Activated B cell treated with CpG ODN at 0.5 μM for 24 hours (primary cell): ENCODE results near the gene NDUFAB1. TPM values are rescaled to one million over a fixed set of nuclear protein-coding genes. Genes with fewer than 3 reads are reported as not detected.
"Not testable (repeated sequence)": the region's sequence is repeated elsewhere in the genome, so short reads cannot be mapped to it uniquely, and the experiment has no call there.

Source experiments
- ATAC-seq: fragments of 200-7000 bp; cut with Tn5 transposase; one replicate; pipeline ENCODE4 v1.10.0; 2021; ENCODE audit warnings: low read depth, mild to moderate bottlenecking, moderate library complexity
- CTCF ChIA-PET: fragments of 350-600 bp; sonication (Branson Sonifier 250); formaldehyde crosslinking; loops from one replicate; lab custom pipeline; 2021; ENCODE audit warnings: antibody characterized with exemption; lab: Charles Lee
- POLR2A ChIA-PET: fragments of 350-600 bp; sonication (Branson Sonifier 250); formaldehyde crosslinking; loops from one replicate; lab custom pipeline; 2021; ENCODE audit warnings: antibody characterized with exemption; lab: Charles Lee
- DNase-seq: peaks from one replicate; pipeline ENCODE4 v3.0.0; 2022
- H3K27ac Mint-ChIP-seq: one replicate; pipeline ENCODE4 v1.8.0; 2020; ENCODE audit warnings: mixed read lengths
- H3K27me3 Mint-ChIP-seq: one replicate; pipeline ENCODE4 v1.8.0; 2021; ENCODE audit warnings: mixed read lengths
- H3K36me3 Mint-ChIP-seq: one replicate; pipeline ENCODE4 v1.8.0; 2021; ENCODE audit warnings: low read depth, mixed read lengths
- H3K4me1 Mint-ChIP-seq: one replicate; pipeline ENCODE4 v1.8.0; 2021; ENCODE audit warnings: mixed read lengths
- H3K4me3 Mint-ChIP-seq: one replicate; pipeline ENCODE4 v1.8.0; 2020; ENCODE audit warnings: mild to moderate bottlenecking, mixed read lengths
- H3K9me3 Mint-ChIP-seq: one replicate; pipeline ENCODE4 v1.8.0; 2020; ENCODE audit warnings: mixed read lengths
- CTCF ChIP-seq: fragments of 200-600 bp; IDR thresholded peaks from one replicate; pipeline ENCODE4 v1.8.0; 2022; ENCODE audit warnings: antibody characterized with exemption, mild to moderate bottlenecking
- intact Hi-C: fragments of 100-400 bp; cut with micrococcal nuclease; formaldehyde crosslinking; loops from one replicate; pipeline ENCODE4 v1.15.1; 2024
- total RNA-seq: library from RNA; stranded (reverse); gene quantifications from 2 replicates; pipeline ENCODE4 v1.2.3, GENCODE V29; 2022

NDUFAB1 gene
- total RNA-seq, 1 donor from 2014 or later: 68.4 TPM

GRCh38 chr16:23556881-23557778 lies 39.0 kb downstream of the NDUFAB1 start, which contains the start of the genes EARS2 and UBFD1:
Gene EARS2, minus strand, starts transcription at chr16:23557350. Its CDS starts 7 bp downstream, at chr16:23557343.
Gene UBFD1, plus strand, starts transcription at chr16:23557727. Its CDS starts 16 bp downstream, at chr16:23557743.
- H3K4me1 Mint-ChIP-seq: peaks cover 30% of the 10 kb centered on the region
- H3K27me3 Mint-ChIP-seq: no peaks in the 10 kb centered on the region
- H3K27ac Mint-ChIP-seq: peak within 1 kb of the TSS; percentile 89
- DNase-seq (peak; percentile 98), ATAC-seq (peak; percentile 89)
- POLR2A ChIA-PET: interaction anchor here (0.5 to 2.1 kb wide), 12 partner anchors 13 to 1604 kb away, joined by 3 to 15 read pairs (median 6); partner anchors contain the start of genes GGA2, NDUFAB1 and UQCRC2
- intact Hi-C loops: loop anchor here (1.0 to 2.0 kb wide), 8 partner anchors 39 to 982 kb away; partner anchors contain the start of genes COG7, DCTN5, NDUFAB1 and PALB2
- H3K9me3 Mint-ChIP-seq: no peaks in the 10 kb centered on the region
- CTCF ChIA-PET: interaction anchor here (0.8 to 2.8 kb wide), 6 partner anchors 14 to 121 kb away, joined by 3 to 28 read pairs (median 4); partner anchors contain the start of gene NDUFAB1
- peak within 1 kb of the TSS; percentile 93 for H3K4me3 Mint-ChIP-seq
- H3K36me3 Mint-ChIP-seq: peaks cover 35% of the 10 kb centered on the region
- TF ChIP-seq CTCF: no peak

GRCh38 chr16:23554536-23554935 lies 41.6 kb downstream of the NDUFAB1 start:
- Mint-ChIP-seq H3K27ac (no peak overlapping the region), H3K4me1 (peaks cover 27% of the 10 kb centered on the region), H3K36me3 (peaks cover 41% of the 10 kb centered on the region), H3K27me3 (no peaks in the 10 kb centered on the region), H3K9me3 (no peaks in the 10 kb centered on the region), H3K4me3 (no peak overlapping the region)
- DNase-seq: no peak
- intact Hi-C loops: no loop called here
- POLR2A ChIA-PET: no interaction called here
- TF ChIP-seq CTCF: no peak
- ATAC-seq: no peak
- CTCF ChIA-PET: interaction anchor here (1.0 kb wide), 1 partner anchor 42 kb away, joined by 4 read pairs; no protein-coding TSS in a partner anchor

GRCh38 chr16:23552161-23552560 lies 44.0 kb downstream of the NDUFAB1 start:
- no peak overlapping the region for H3K27ac Mint-ChIP-seq
- H3K4me3 Mint-ChIP-seq: no peak overlapping the region
- ATAC-seq: no peak
- ChIA-PET POLR2A (no interaction called here), CTCF (no interaction called here)
- H3K36me3 Mint-ChIP-seq: peaks cover 54% of the 10 kb centered on the region
- no peak for TF ChIP-seq CTCF
- no peak for DNase-seq
- no peaks in the 10 kb centered on the region for H3K9me3 Mint-ChIP-seq
- intact Hi-C loops: no loop called here
- peaks cover 12% of the 10 kb centered on the region for H3K4me1 Mint-ChIP-seq
- no peaks in the 10 kb centered on the region for H3K27me3 Mint-ChIP-seq

GRCh38 chr16:23549938-23550337 lies 46.2 kb downstream of the NDUFAB1 start:
- DNase-seq: no peak
- POLR2A ChIA-PET: interaction anchor here (0.7 kb wide), 1 partner anchor 20 kb away, joined by 8 read pairs; no protein-coding TSS in a partner anchor
- intact Hi-C loops: no loop called here
- Mint-ChIP-seq H3K36me3 (peaks cover 70% of the 10 kb centered on the region), H3K4me3 (no peak overlapping the region), H3K4me1 (no peaks in the 10 kb centered on the region), H3K9me3 (no peaks in the 10 kb centered on the region), H3K27me3 (no peaks in the 10 kb centered on the region), H3K27ac (no peak overlapping the region)
- no peak for TF ChIP-seq CTCF
- no peak for ATAC-seq
- CTCF ChIA-PET: no interaction called here

- no peak overlapping the region for H3K27ac Mint-ChIP-seq
- ChIA-PET POLR2A (interaction anchor here (0.7 kb wide), 1 partner anchor 13 kb away, joined by 3 read pairs; the partner anchor contains the start of genes EARS2 and UBFD1), CTCF (interaction anchor here (1.1 kb wide), 1 partner anchor 110 kb away, joined by 3 read pairs; no protein-coding TSS in a partner anchor)
- no peak overlapping the region for H3K4me3 Mint-ChIP-seq
- ATAC-seq: no peak
- no peak for TF ChIP-seq CTCF
- H3K9me3 Mint-ChIP-seq: no peaks in the 10 kb centered on the region
- peaks cover 67% of the 10 kb centered on the region for H3K36me3 Mint-ChIP-seq
- H3K27me3 Mint-ChIP-seq: no peaks in the 10 kb centered on the region
- intact Hi-C loops: no loop called here
- DNase-seq: no peak
- H3K4me1 Mint-ChIP-seq: no peaks in the 10 kb centered on the region
Measured at GRCh38 chr16:23544436-23544835, 51.7 kb downstream of the NDUFAB1 start.

- DNase-seq, H3K27me3 Mint-ChIP-seq, H3K9me3 Mint-ChIP-seq, H3K4me1 Mint-ChIP-seq, H3K4me3 Mint-ChIP-seq, POLR2A ChIA-PET, intact Hi-C loops, ATAC-seq, CTCF ChIA-PET, H3K27ac Mint-ChIP-seq: not testable (repeated sequence)
- H3K36me3 Mint-ChIP-seq: peaks cover 53% of the 10 kb centered on the region
Measured at GRCh38 chr16:23540817-23541178, 55.3 kb downstream of the NDUFAB1 start.
